ENCODE data around the gene HOXB3. TPM values are rescaled to one million over a fixed set of nuclear protein-coding genes. Genes with fewer than 3 reads are reported as not detected.

Gene HOXB3
- total RNA-seq, 4 donors from 2014 or later = 11.4 to 48.7 (median 24.2) TPM

- Histone ChIP-seq H3K4me1 (peaks cover 3 to 56% (median 5%) of the 10 kb centered on the region in 3 donors), H3K27ac (peak overlapping the region; percentile 41 to 98 (median 94)), H3K27me3 (peaks cover 13% of the 10 kb centered on the region), H3K4me3 (peak overlapping the region; percentile 50 to 73), H3K36me3 (no peaks in the 10 kb centered on the region), H3K9me3 (no peaks in the 10 kb centered on the region)
- TF ChIP-seq CTCF (IDR thresholded peaks at IDR 0.05) = no peak
- no peak for TF ChIP-seq POLR2A (IDR thresholded peaks at IDR 0.05)
- TF ChIP-seq POLR2AphosphoS5 (IDR thresholded peaks at IDR 0.05) = no peak
- TF ChIP-seq EP300 (IDR thresholded peaks at IDR 0.05) = no peak
- ATAC-seq = no peak
- WGBS, 2 donors (ENCODE audit: low coverage in 1 of 2) = 73% methylated on average over 19 to 30 of the region's 34 CpGs
These were observed 3.4 kb downstream of the HOXB3 start for GRCh38 chr17:48586355-48587258.

- WGBS, 2 donors (ENCODE audit: low coverage in 1 of 2) = 64 to 71% methylated on average over 2 of the region's 2 CpGs
- Histone ChIP-seq H3K27me3 (no peaks in the 10 kb centered on the region), H3K27ac (peak overlapping the region in 3 of 4 donors; percentile 91 to 98 (median 97)), H3K9me3 (no peaks in the 10 kb centered on the region), H3K4me1 (peaks cover 3 to 73% (median 5%) of the 10 kb centered on the region in 3 donors), H3K36me3 (no peaks in the 10 kb centered on the region), H3K4me3 (peak overlapping the region in 1 of 2 donors; percentile 73)
- ATAC-seq = no peak
- TF ChIP-seq POLR2A (IDR thresholded peaks at IDR 0.05) = no peak
These were observed 5.8 kb downstream of the HOXB3 start for GRCh38 chr17:48584223-48584741.

- TF ChIP-seq CTCF (IDR thresholded peaks at IDR 0.05) = no peak
- TF ChIP-seq EP300 (IDR thresholded peaks at IDR 0.05) = no peak
- TF ChIP-seq POLR2A (IDR thresholded peaks at IDR 0.05) = no peak
- TF ChIP-seq POLR2AphosphoS5 (IDR thresholded peaks at IDR 0.05) = no peak
- no peaks in the 10 kb centered on the region for H3K27me3 ChIP-seq
- WGBS, 2 donors (ENCODE audit: low coverage in 1 of 2) = 70 to 80% methylated on average over 1 to 3 of the region's 3 CpGs
- H3K9me3 ChIP-seq = no peaks in the 10 kb centered on the region
- H3K27ac ChIP-seq = peak overlapping the region; percentile 6 to 98 (median 94)
- no peak for ATAC-seq
- no peaks in the 10 kb centered on the region for H3K36me3 ChIP-seq
- H3K4me3 ChIP-seq = no peak overlapping the region
- peaks cover 3 to 78% (median 5%) of the 10 kb centered on the region in 3 donors for H3K4me1 ChIP-seq
These were observed 6.3 kb downstream of the HOXB3 start for GRCh38 chr17:48583708-48584222.

- no peaks in the 10 kb centered on the region for H3K9me3 ChIP-seq
- H3K27me3 ChIP-seq = no peaks in the 10 kb centered on the region
- H3K36me3 ChIP-seq = no peaks in the 10 kb centered on the region
- 0 to 25% methylated on average over 2 to 3 of the region's 7 CpGs for WGBS, 2 donors (ENCODE audit: low coverage in 1 of 2)
- H3K4me3 ChIP-seq = peak overlapping the region; percentile 45 to 81
- peak overlapping the region; percentile 91 to 98 (median 96) for H3K27ac ChIP-seq
- no peak for ATAC-seq
- H3K4me1 ChIP-seq = peaks cover 3 to 81% (median 5%) of the 10 kb centered on the region in 3 donors
- TF ChIP-seq POLR2AphosphoS5 (IDR thresholded peaks at IDR 0.05) (no peak), EP300 (IDR thresholded peaks at IDR 0.05) (no peak), POLR2A (IDR thresholded peaks at IDR 0.05) (no peak), CTCF (IDR thresholded peaks at IDR 0.05) (no peak)
These were observed 7.3 kb downstream of the HOXB3 start for GRCh38 chr17:48582750-48583069.

- 59 to 67% methylated on average over 8 to 23 of the region's 26 CpGs for WGBS, 2 donors (ENCODE audit: low coverage in 1 of 2)
These were observed 10.1 kb downstream of the HOXB3 start for GRCh38 chr17:48579760-48580554.

More at GRCh38 chr17:48579760-48580554, 10.1 kb downstream of the HOXB3 start:
- Histone ChIP-seq H3K27ac (peak overlapping the region; percentile 91 to 98 (median 96)), H3K4me1 (peaks cover 7 to 85% (median 8%) of the 10 kb centered on the region in 3 donors), H3K4me3 (peak overlapping the region in 1 of 2 donors; percentile 81), H3K27me3 (no peaks in the 10 kb centered on the region), H3K9me3 (no peaks in the 10 kb centered on the region), H3K36me3 (no peaks in the 10 kb centered on the region)
- TF ChIP-seq POLR2AphosphoS5 (IDR thresholded peaks at IDR 0.05) (peak; percentile 81), POLR2A (IDR thresholded peaks at IDR 0.05) (no peak)
- ATAC-seq = no peak
